ENCODE results near the gene C6. TPM values are rescaled to one million over a fixed set of nuclear protein-coding genes. Genes with fewer than 3 reads are reported as not detected.

The C6 gene
- total and polyA plus RNA-seq, 2 of the 8 experiments (the other 6 are each of a cell fraction or from before 2014, with no cell fraction given) = not detected

DNA sequence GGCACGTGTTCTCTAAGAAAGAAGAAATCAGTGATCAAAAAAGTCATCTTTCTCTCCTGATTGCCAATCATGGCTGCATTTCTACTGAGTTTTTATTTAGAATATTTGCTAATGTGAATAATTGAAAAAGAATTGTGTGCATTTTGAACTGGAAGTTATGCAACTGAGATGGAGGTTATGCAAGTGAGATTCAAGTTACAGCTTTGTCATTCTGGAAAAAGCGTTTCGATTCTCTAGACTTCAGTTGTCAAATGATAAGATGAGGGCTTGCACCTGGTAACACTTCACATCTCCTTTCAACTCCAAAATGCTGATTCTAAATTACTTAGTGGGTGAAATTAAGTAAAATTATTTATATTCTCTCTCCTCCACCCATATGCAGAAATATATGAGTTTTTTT, 36.4 kb downstream of the C6 start (continued):
- TF ChIP-seq SIX5 (IDR thresholded peaks at IDR 0.05; ENCODE audit: low read depth, low read length) (no peak), CBX5 (IDR thresholded peaks at IDR 0.05; ENCODE audit: low read depth, low read length) (no peak)

Data from H1 (cell line).